WTC11 (cell line): Measurements from ENCODE around the gene PLEK. TPM values are rescaled to one million over a fixed set of nuclear protein-coding genes. Genes with fewer than 3 reads are reported as not detected.

Experiments used
- ATAC-seq: fragments of 200-7000 bp; cut with Tn5 transposase; 2 replicates; pipeline ENCODE4 v1.10.0; 2021; ENCODE audit warnings: mild to moderate bottlenecking, moderate library complexity
- CTCF ChIA-PET: fragments of 300-600 bp; sonication (Branson Sonifier 250); formaldehyde crosslinking; loops from one replicate; lab custom pipeline; 2021; ENCODE audit warnings: antibody characterized with exemption; lab: Charles Lee
- POLR2A ChIA-PET: fragments of 350-600 bp; sonication (Branson Sonifier 250); formaldehyde crosslinking; loops from one replicate; lab custom pipeline; 2021; ENCODE audit warnings: antibody characterized with exemption; lab: Charles Lee
- DNase-seq: peaks from one replicate; pipeline ENCODE4 v3.0.0; 2021; ENCODE audit warnings: low spot score
- H3K27ac Mint-ChIP-seq: 2 replicates; pipeline ENCODE4 v1.8.0; 2021; ENCODE audit warnings: mixed read lengths
- H3K27me3 Mint-ChIP-seq: 2 replicates; pipeline ENCODE4 v1.8.0; 2021; ENCODE audit warnings: low read depth, mild to moderate bottlenecking, moderate library complexity, mixed read lengths
- H3K36me3 Mint-ChIP-seq: 2 replicates; pipeline ENCODE4 v1.8.0; 2021; ENCODE audit warnings: mixed read lengths
- H3K4me1 Mint-ChIP-seq: 2 replicates; pipeline ENCODE4 v1.8.0; 2022; ENCODE audit warnings: mixed read lengths
- H3K4me3 Mint-ChIP-seq: 2 replicates; pipeline ENCODE4 v1.8.0; 2021; ENCODE audit warnings: mild to moderate bottlenecking, moderate library complexity, mixed read lengths
- H3K9me3 Mint-ChIP-seq: 2 replicates; pipeline ENCODE4 v1.8.0; 2021; ENCODE audit warnings: mixed read lengths
- ATF3 ChIP-seq: sonication (generic); formaldehyde crosslinking; conservative IDR thresholded peaks from 2 replicates; pipeline ENCODE4 v1.8.1; 2022; ENCODE audit warnings: mild to moderate bottlenecking, missing genetic modification reagents
- CDX4 ChIP-seq: fragments of 250-450 bp; sonication (Bioruptor Pico); IDR thresholded peaks from 2 replicates; pipeline ENCODE4 v1.9.0; 2021; ENCODE audit warnings: moderate library complexity, mild to moderate bottlenecking, inconsistent platforms, borderline replicate concordance
- E2F4 ChIP-seq: sonication (generic); formaldehyde crosslinking; IDR thresholded peaks from 2 replicates; pipeline ENCODE4 v1.8.1; 2022; ENCODE audit warnings: low read depth, mild to moderate bottlenecking, moderate library complexity, missing genetic modification reagents, borderline replicate concordance
- ESRRA ChIP-seq: sonication (generic); formaldehyde crosslinking; IDR thresholded peaks from 2 replicates; pipeline ENCODE4 v1.8.1; 2022; ENCODE audit warnings: mild to moderate bottlenecking, missing genetic modification reagents, borderline replicate concordance
- FOXJ3 ChIP-seq: sonication (generic); formaldehyde crosslinking; IDR thresholded peaks from 2 replicates; pipeline ENCODE4 v1.9.0; 2021; ENCODE audit warnings: missing genetic modification reagents, mild to moderate bottlenecking, borderline replicate concordance
- GRHL2 ChIP-seq: fragments of 250-450 bp; sonication (Bioruptor Pico); IDR thresholded peaks from 2 replicates; pipeline ENCODE4 v1.8.0; 2022; ENCODE audit warnings: mild to moderate bottlenecking, moderate library complexity; ENCODE audit not compliant: insufficient replicate concordance, severe bottlenecking
- GTF2I ChIP-seq: fragments of 250-450 bp; sonication (Bioruptor Pico); conservative IDR thresholded peaks from 2 replicates; pipeline ENCODE4 v1.4.0; 2021; ENCODE audit warnings: mild to moderate bottlenecking
- PRRX2 ChIP-seq: fragments of 250-450 bp; sonication (Bioruptor Pico); IDR thresholded peaks from 2 replicates; pipeline ENCODE4 v1.8.0; 2021; ENCODE audit warnings: mild to moderate bottlenecking
- RELA ChIP-seq: sonication (generic); formaldehyde crosslinking; IDR thresholded peaks from 2 replicates; pipeline ENCODE4 v1.8.1; 2022; ENCODE audit warnings: missing genetic modification reagents, mild to moderate bottlenecking, borderline replicate concordance
- SMAD3 ChIP-seq: sonication (generic); formaldehyde crosslinking; IDR thresholded peaks from 2 replicates; pipeline ENCODE4 v1.8.0; 2022; ENCODE audit warnings: missing genetic modification reagents, mild to moderate bottlenecking, borderline replicate concordance
- SOX15 ChIP-seq: fragments of 250-450 bp; sonication (Bioruptor Pico); IDR thresholded peaks from 2 replicates; pipeline ENCODE4 v1.9.0; 2021; ENCODE audit warnings: mild to moderate bottlenecking
- SP1 ChIP-seq: sonication (generic); formaldehyde crosslinking; conservative IDR thresholded peaks from 2 replicates; pipeline ENCODE4 v1.8.1; 2022; ENCODE audit warnings: missing genetic modification reagents
- TCF7 ChIP-seq: sonication (generic); formaldehyde crosslinking; IDR thresholded peaks from 2 replicates; pipeline ENCODE4 v1.8.0; 2022; ENCODE audit warnings: mild to moderate bottlenecking, low read depth, missing genetic modification reagents, moderate library complexity
- TEAD4 ChIP-seq: sonication (generic); formaldehyde crosslinking; IDR thresholded peaks from 2 replicates; pipeline ENCODE4 v1.8.0; 2022; ENCODE audit warnings: mild to moderate bottlenecking, missing genetic modification reagents
- ZNF219 ChIP-seq: sonication (generic); formaldehyde crosslinking; IDR thresholded peaks from 2 replicates; pipeline ENCODE4 v1.8.0; 2023; ENCODE audit warnings: missing genetic modification reagents, mild to moderate bottlenecking, borderline replicate concordance
- ZNF263 ChIP-seq: sonication (generic); formaldehyde crosslinking; IDR thresholded peaks from 2 replicates; pipeline ENCODE4 v1.8.1; 2022; ENCODE audit warnings: low read depth, mild to moderate bottlenecking, moderate library complexity, missing genetic modification reagents
- ZNF416 ChIP-seq: fragments of 250-450 bp; sonication (Bioruptor Pico); IDR thresholded peaks from 2 replicates; pipeline ENCODE4 v1.9.0; 2021; ENCODE audit warnings: mild to moderate bottlenecking, inconsistent platforms
- total RNA-seq: library from RNA; stranded (reverse); gene quantifications from 3 replicates; pipeline ENCODE4 v1.2.3, GENCODE V29; 2021
- TF ChIP-seq, protein P1 (sequence below): sonication (generic); formaldehyde crosslinking; IDR thresholded peaks from 2 replicates; pipeline ENCODE4 v1.8.1; 2023; ENCODE audit warnings: mild to moderate bottlenecking, moderate library complexity, missing genetic modification reagents
- TF ChIP-seq, protein P2 (sequence below): fragments of 250-450 bp; sonication (Bioruptor Pico); IDR thresholded peaks from 2 replicates; pipeline ENCODE4 v1.9.0; 2021; ENCODE audit warnings: mild to moderate bottlenecking
- TF ChIP-seq, protein P3 (sequence below): sonication (generic); formaldehyde crosslinking; IDR thresholded peaks from 2 replicates; pipeline ENCODE4 v1.8.0; 2023; ENCODE audit warnings: mild to moderate bottlenecking, missing genetic modification reagents
- TF ChIP-seq, protein P4 (sequence below): sonication (generic); formaldehyde crosslinking; conservative IDR thresholded peaks from 2 replicates; pipeline ENCODE4 v1.8.1; 2023; ENCODE audit warnings: mild to moderate bottlenecking, low read depth, missing genetic modification reagents, moderate library complexity

Gene PLEK
- total RNA-seq, 1 experiment from 2014 or later, result 0.26 TPM

DNA sequence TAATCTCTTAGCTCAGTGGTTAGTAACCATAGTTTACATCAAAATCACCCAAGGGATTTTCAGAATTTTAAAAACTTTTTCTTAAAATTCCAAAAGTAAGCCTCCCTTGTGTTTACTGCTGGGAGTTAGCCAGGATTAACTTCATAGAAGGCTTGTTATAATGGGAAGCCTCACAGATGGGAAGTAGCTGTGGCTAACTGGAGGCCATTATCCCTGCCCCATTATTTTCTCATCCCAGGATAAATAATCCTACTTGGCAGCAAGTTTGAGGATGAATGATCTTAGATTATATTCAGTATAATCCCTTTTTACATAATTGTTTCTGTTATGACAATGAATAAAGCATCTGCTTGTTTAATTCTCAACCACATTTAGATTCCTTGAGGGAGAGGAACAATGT lies 25.5 kb downstream of the PLEK start:
- CTCF ChIA-PET, result interaction anchor here (1.4 kb wide), 1 partner anchor 51 kb away, joined by 4 read pairs; no protein-coding TSS in a partner anchor
- no peak overlapping the region for H3K4me3 Mint-ChIP-seq
- H3K36me3 Mint-ChIP-seq, result no peaks in the 10 kb centered on the region
- H3K4me1 Mint-ChIP-seq, result peaks cover 2% of the 10 kb centered on the region; the same call in 1 of the 2 replicates
- H3K27me3 Mint-ChIP-seq, result peaks cover 18% of the 10 kb centered on the region
- ATAC-seq (no peak), DNase-seq (no peak)
- TF ChIP-seq ESRRA (CRISPR knock-in tag), result no peak
- TF ChIP-seq, protein P1, sequence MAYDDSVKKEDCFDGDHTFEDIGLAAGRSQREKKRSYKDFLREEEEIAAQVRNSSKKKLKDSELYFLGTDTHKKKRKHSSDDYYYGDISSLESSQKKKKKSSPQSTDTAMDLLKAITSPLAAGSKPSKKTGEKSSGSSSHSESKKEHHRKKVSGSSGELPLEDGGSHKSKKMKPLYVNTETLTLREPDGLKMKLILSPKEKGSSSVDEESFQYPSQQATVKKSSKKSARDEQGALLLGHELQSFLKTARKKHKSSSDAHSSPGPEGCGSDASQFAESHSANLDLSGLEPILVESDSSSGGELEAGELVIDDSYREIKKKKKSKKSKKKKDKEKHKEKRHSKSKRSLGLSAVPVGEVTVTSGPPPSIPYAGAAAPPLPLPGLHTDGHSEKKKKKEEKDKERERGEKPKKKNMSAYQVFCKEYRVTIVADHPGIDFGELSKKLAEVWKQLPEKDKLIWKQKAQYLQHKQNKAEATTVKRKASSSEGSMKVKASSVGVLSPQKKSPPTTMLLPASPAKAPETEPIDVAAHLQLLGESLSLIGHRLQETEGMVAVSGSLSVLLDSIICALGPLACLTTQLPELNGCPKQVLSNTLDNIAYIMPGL (CRISPR knock-in tag), result no peak
- TF ChIP-seq FOXJ3 (CRISPR knock-in tag), result no peak
- TF ChIP-seq TEAD4 (CRISPR knock-in tag), result no peak
- no peak for TF ChIP-seq CDX4
- TF ChIP-seq, protein P2, sequence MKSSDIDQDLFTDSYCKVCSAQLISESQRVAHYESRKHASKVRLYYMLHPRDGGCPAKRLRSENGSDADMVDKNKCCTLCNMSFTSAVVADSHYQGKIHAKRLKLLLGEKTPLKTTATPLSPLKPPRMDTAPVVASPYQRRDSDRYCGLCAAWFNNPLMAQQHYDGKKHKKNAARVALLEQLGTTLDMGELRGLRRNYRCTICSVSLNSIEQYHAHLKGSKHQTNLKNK (CRISPR knock-in tag), result no peak
- no peak for TF ChIP-seq ZNF263
- no peak for TF ChIP-seq ZNF416 (CRISPR knock-in tag)
- no peak for TF ChIP-seq GTF2I (CRISPR knock-in tag)
- TF ChIP-seq GRHL2, result no peak
- TF ChIP-seq, protein P3, sequence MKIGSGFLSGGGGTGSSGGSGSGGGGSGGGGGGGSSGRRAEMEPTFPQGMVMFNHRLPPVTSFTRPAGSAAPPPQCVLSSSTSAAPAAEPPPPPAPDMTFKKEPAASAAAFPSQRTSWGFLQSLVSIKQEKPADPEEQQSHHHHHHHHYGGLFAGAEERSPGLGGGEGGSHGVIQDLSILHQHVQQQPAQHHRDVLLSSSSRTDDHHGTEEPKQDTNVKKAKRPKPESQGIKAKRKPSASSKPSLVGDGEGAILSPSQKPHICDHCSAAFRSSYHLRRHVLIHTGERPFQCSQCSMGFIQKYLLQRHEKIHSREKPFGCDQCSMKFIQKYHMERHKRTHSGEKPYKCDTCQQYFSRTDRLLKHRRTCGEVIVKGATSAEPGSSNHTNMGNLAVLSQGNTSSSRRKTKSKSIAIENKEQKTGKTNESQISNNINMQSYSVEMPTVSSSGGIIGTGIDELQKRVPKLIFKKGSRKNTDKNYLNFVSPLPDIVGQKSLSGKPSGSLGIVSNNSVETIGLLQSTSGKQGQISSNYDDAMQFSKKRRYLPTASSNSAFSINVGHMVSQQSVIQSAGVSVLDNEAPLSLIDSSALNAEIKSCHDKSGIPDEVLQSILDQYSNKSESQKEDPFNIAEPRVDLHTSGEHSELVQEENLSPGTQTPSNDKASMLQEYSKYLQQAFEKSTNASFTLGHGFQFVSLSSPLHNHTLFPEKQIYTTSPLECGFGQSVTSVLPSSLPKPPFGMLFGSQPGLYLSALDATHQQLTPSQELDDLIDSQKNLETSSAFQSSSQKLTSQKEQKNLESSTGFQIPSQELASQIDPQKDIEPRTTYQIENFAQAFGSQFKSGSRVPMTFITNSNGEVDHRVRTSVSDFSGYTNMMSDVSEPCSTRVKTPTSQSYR (CRISPR knock-in tag), result no peak
- H3K27ac Mint-ChIP-seq, result no peak overlapping the region
- no peaks in the 10 kb centered on the region for H3K9me3 Mint-ChIP-seq
- POLR2A ChIA-PET, result no interaction called here

DNA sequence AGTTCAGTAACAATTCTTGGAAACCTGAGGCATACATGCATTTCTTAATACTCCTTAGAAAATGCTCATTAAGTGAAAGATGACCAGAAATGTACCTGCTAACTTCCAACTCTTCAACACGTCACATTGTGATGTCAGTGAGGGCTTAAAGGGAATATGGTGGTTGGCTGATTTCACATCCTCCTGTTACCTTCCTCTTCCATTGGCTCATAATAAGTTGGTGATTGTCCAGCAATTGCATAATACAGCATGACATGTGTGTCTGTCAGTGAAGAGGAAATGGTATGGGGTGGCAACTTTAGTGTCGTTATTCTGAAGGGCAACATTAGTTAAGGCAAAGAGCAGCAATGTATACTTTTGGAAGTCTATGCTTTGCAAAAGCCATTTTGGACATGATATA lies 26.0 kb downstream of the PLEK start:
- H3K4me3 Mint-ChIP-seq, result no peak overlapping the region
- H3K27ac Mint-ChIP-seq, result no peak overlapping the region
- peaks cover 18% of the 10 kb centered on the region for H3K27me3 Mint-ChIP-seq
- H3K4me1 Mint-ChIP-seq, result no peaks in the 10 kb centered on the region
- no peaks in the 10 kb centered on the region for H3K9me3 Mint-ChIP-seq
- POLR2A ChIA-PET, result no interaction called here
- H3K36me3 Mint-ChIP-seq, result no peaks in the 10 kb centered on the region
- DNase-seq (no peak), ATAC-seq (no peak)
- CTCF ChIA-PET, result interaction anchor here (1.4 kb wide), 1 partner anchor 51 kb away, joined by 4 read pairs; no protein-coding TSS in a partner anchor
- TF ChIP-seq, protein P4, sequence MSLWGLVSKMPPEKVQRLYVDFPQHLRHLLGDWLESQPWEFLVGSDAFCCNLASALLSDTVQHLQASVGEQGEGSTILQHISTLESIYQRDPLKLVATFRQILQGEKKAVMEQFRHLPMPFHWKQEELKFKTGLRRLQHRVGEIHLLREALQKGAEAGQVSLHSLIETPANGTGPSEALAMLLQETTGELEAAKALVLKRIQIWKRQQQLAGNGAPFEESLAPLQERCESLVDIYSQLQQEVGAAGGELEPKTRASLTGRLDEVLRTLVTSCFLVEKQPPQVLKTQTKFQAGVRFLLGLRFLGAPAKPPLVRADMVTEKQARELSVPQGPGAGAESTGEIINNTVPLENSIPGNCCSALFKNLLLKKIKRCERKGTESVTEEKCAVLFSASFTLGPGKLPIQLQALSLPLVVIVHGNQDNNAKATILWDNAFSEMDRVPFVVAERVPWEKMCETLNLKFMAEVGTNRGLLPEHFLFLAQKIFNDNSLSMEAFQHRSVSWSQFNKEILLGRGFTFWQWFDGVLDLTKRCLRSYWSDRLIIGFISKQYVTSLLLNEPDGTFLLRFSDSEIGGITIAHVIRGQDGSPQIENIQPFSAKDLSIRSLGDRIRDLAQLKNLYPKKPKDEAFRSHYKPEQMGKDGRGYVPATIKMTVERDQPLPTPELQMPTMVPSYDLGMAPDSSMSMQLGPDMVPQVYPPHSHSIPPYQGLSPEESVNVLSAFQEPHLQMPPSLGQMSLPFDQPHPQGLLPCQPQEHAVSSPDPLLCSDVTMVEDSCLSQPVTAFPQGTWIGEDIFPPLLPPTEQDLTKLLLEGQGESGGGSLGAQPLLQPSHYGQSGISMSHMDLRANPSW, result no peak
- no peak for TF ChIP-seq ATF3 (CRISPR knock-in tag)
- TF ChIP-seq SOX15 (CRISPR knock-in tag), result no peak
- TF ChIP-seq E2F4 (CRISPR knock-in tag), result no peak
- TF ChIP-seq ZNF219 (CRISPR knock-in tag), result no peak
- TF ChIP-seq, protein P3 (CRISPR knock-in tag), result no peak
- TF ChIP-seq RELA (CRISPR knock-in tag), result no peak
- no peak for TF ChIP-seq TEAD4 (CRISPR knock-in tag)
- TF ChIP-seq TCF7 (CRISPR knock-in tag), result no peak
- TF ChIP-seq CDX4, result no peak
- TF ChIP-seq PRRX2, result no peak
- TF ChIP-seq SP1, result no peak
- no peak for TF ChIP-seq SMAD3 (CRISPR knock-in tag)
- TF ChIP-seq ZNF263, result no peak
